ENCODE measurements around the gene MRGPRD. TPM values are rescaled to one million over a fixed set of nuclear protein-coding genes. Genes with fewer than 3 reads are reported as not detected.

MRGPRD gene
- total RNA-seq, 2 experiments from 2014 or later: not detected

DNA sequence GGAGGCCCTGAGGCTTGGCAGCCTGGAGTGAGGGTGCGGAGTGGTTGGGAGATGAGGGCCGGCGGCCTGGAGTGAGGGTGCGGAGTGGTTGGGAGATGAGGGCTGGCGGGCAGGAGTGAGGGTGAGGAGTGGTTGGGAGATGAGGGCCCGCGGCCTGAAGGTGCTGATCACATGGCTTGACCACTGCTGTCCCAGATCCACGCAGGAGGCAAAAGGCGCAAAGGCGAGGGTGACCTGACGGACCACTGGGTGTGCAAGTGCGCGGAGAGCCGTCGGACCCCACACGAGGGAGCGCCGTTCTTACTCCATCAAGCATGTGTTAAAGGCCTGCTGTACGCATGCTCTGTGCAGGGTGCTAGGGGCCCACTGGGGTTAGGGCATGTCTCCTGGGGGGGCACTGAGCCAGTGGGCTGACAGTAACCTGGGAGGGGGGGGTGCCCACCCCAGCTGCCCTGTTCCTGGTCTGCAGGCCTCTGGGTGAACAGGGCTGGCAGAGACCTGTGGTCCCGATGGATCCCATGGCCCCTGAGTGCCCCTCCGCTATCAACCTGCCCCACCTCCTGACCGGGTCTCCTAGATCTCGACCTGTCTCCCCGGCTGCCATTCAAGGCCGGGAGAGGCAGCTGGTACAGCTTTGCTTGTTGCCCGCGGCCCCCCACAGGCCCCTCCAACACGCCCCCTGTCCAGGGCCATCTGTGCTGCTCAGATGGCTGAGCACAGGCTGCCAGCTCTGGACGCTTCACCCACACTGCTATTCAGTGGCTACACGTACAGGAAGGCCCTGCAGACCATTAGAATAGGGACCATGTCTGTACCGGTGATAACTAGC, 21.1 kb downstream of the MRGPRD start:
- peaks cover 2% of the 10 kb centered on the region for H3K36me3 Mint-ChIP-seq (ENCODE audit: low read depth)
- intact Hi-C loops (cut with DNase I, micrococcal nuclease): loop anchor here (5.0 kb wide), 1 partner anchor 128 kb away; no protein-coding TSS in a partner anchor
- DNase-seq (no peak), ATAC-seq (no peak)
- H3K9me3 Mint-ChIP-seq (ENCODE audit: low read depth): no peaks in the 10 kb centered on the region
- no peak overlapping the region for H3K4me3 Mint-ChIP-seq
- peaks cover 13% of the 10 kb centered on the region for H3K4me1 Mint-ChIP-seq
- ChIA-PET CTCF (no interaction called here), POLR2A (no interaction called here)
- peaks cover 1% of the 10 kb centered on the region for H3K27me3 Mint-ChIP-seq
- no peak overlapping the region for H3K27ac Mint-ChIP-seq

DNA sequence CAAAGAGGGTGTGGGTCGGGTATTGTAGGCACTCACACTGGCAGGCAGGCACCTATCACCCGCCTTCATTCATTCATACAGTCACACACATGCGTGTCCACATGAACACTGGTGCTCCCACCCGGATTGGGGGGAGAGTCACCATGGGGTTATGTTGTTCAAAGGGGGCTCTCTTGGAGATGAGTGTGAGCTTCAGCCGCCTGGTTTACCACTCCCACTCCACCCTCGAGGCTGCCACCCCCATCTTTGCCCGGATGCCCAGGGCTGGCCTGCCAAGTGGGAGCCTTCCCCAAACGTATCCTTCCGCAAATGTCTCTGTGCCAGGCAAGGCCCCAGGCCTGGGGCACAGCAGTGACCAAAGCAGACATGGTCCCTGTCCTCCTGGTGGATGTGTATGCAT, 22.6 kb downstream of the MRGPRD start:
- POLR2A ChIA-PET: no interaction called here
- Mint-ChIP-seq H3K4me3 (no peak overlapping the region), H3K4me1 (peaks cover 8% of the 10 kb centered on the region), H3K27me3 (peaks cover 1% of the 10 kb centered on the region), H3K36me3 (ENCODE audit: low read depth) (peaks cover 2% of the 10 kb centered on the region), H3K27ac (no peak overlapping the region), H3K9me3 (ENCODE audit: low read depth) (no peaks in the 10 kb centered on the region)
- no peak for ATAC-seq
- intact Hi-C loops (cut with DNase I, micrococcal nuclease): loop anchor here (5.0 kb wide), 1 partner anchor 129 kb away; no protein-coding TSS in a partner anchor
- no peak for DNase-seq
- CTCF ChIA-PET: interaction anchor here (0.6 kb wide), 1 partner anchor 445 kb away, joined by 3 read pairs; no protein-coding TSS in a partner anchor

DNA sequence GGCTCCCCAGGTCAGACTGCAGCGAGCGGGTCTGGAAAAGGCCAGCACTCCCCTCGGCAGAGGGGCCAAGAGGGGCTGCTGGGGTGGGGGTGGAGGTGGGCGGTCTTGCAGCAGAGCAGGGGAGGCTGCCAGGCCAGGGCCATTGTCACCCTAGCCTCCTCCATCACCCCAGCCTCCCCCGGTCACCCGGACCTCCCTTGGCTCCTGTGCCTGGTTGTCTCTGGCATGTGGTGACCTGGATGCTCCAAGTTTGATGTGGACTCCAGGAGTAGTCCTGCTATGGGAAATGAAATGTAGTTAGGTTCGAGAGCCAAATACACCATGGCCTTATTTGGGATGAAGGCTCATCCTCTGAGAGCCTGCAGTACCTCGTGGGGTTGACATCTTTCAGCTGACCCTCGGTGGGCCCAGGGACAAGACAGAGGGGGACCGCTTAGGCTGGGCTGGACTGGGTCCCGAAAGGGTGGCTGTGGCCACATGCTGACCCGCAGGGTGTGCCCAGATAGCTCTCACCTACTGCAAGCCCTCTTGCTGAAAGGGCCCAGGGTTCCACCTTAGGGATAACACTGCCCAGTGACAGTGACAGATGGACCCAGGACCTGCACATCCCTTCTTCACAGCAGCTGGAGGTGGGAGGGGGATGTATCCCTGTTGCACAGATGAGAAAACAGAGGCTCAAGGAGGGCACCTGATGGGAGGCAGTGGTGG, 24.1 kb downstream of the MRGPRD start:
- DNase-seq (no peak), ATAC-seq (no peak)
- H3K4me3 Mint-ChIP-seq: no peak overlapping the region
- no peak overlapping the region for H3K27ac Mint-ChIP-seq
- H3K27me3 Mint-ChIP-seq: peaks cover 1% of the 10 kb centered on the region
- ChIA-PET CTCF (interaction anchor here (0.6 to 0.7 kb wide), 4 partner anchors 22 to 825 kb away, joined by 3 read pairs; no protein-coding TSS in a partner anchor), POLR2A (no interaction called here)
- H3K36me3 Mint-ChIP-seq (ENCODE audit: low read depth): no peaks in the 10 kb centered on the region
- no peaks in the 10 kb centered on the region for H3K4me1 Mint-ChIP-seq
- intact Hi-C loops (cut with DNase I, micrococcal nuclease): loop anchor here (5.0 kb wide), 1 partner anchor 131 kb away; no protein-coding TSS in a partner anchor
- H3K9me3 Mint-ChIP-seq (ENCODE audit: low read depth): no peaks in the 10 kb centered on the region

DNA sequence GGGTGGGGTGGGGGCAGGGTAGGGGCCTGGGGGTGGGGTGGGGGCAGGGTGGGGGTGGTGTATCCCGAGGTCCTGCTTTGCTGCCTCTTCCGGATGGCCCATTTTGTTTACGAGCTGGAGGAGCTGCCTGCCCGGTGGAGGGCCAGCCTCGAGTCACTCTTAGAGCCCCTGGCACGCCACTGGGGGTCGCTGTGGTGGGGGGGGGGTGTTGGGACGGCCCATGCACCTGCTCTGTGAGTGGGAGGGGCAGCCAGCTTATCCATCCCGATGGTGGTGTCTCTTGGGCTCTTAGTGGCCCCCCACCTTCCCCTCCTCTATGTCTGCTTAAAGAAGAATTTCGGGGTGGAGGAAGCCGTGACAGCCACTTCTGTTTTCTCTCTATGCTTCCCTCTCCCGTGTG, 24.6 kb downstream of the MRGPRD start:
- Mint-ChIP-seq H3K4me1 (no peaks in the 10 kb centered on the region), H3K9me3 (ENCODE audit: low read depth) (no peaks in the 10 kb centered on the region), H3K27me3 (peaks cover 1% of the 10 kb centered on the region), H3K4me3 (no peak overlapping the region), H3K36me3 (ENCODE audit: low read depth) (no peaks in the 10 kb centered on the region), H3K27ac (no peak overlapping the region)
- CTCF ChIA-PET: interaction anchor here (0.6 kb wide), 2 partner anchors 22 to 108 kb away, joined by 3 read pairs; no protein-coding TSS in a partner anchor
- DNase-seq: peak; percentile 52
- ATAC-seq: peak; percentile 51
- POLR2A ChIA-PET: no interaction called here
- intact Hi-C loops (cut with DNase I, micrococcal nuclease): loop anchor here (5.0 kb wide), 1 partner anchor 131 kb away; no protein-coding TSS in a partner anchor

DNA sequence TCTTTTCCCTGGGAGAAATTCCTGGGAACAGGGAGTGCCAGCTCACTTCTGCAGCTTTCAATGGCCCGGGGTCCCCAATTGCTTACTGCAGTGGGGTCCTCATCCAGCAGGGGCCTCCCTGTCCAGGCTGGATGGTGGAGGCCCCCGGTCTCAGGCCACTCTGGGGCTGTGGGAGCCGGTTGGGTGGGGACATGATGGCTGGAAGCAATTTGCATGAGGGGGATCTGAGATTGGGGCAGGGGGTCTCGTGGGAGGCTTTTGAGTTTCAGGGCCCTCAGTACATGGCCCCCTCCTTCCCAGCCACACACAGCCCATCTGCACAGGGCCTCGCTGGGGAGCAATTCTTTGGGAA, 25.2 kb downstream of the MRGPRD start:
- intact Hi-C loops (cut with DNase I, micrococcal nuclease): loop anchor here (5.0 kb wide), 1 partner anchor 132 kb away; no protein-coding TSS in a partner anchor
- Mint-ChIP-seq H3K4me1 (no peaks in the 10 kb centered on the region), H3K27me3 (peaks cover 1% of the 10 kb centered on the region), H3K4me3 (no peak overlapping the region), H3K36me3 (ENCODE audit: low read depth) (no peaks in the 10 kb centered on the region), H3K9me3 (ENCODE audit: low read depth) (no peaks in the 10 kb centered on the region), H3K27ac (no peak overlapping the region)
- no peak for DNase-seq
- ChIA-PET POLR2A (no interaction called here), CTCF (interaction anchor here (0.6 kb wide), 1 partner anchor 107 kb away, joined by 3 read pairs; no protein-coding TSS in a partner anchor)
- no peak for ATAC-seq

DNA sequence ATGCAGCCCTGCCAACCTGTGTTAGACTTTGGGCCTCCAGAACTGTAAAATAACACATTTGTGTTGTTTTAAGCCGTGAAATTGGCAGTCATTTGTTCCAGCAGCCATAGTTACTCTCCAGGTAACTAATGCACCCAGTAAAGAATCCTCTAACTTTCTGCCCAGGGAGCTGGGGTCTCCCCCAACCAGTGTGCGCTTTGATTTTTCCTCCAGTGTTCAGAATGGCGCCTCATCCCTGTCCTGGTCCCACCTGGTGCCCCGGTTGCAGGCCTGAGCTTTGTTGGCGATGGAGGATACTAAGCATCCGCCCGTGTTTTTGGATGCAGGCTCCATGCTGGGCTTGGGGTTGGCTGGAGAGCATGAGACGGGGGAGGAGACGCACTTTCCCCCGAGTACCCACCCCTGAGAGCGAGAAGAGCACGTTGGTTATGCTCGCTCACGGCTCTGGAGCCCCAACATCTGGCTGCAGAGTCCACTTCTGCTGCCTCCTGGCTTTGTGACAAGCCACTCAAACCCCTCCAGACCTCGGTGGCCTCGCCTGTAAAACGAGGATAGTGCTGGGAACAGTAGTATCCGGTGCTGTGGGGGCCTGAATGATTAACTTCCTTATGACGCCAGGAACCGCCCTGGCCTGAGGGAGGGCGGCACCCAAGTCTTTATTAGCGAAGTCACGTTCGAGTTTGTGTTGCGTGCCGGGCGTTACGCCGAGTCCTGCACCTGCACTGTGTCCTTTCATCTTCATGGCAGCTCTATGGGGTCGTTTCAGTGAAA, 25.8 kb downstream of the MRGPRD start:
- H3K27ac Mint-ChIP-seq: no peak overlapping the region
- H3K27me3 Mint-ChIP-seq: peaks cover 1% of the 10 kb centered on the region
- no peak overlapping the region for H3K4me3 Mint-ChIP-seq
- DNase-seq: no peak
- intact Hi-C loops (cut with DNase I, micrococcal nuclease): loop anchor here (5.0 kb wide), 1 partner anchor 132 kb away; no protein-coding TSS in a partner anchor
- no peaks in the 10 kb centered on the region for H3K36me3 Mint-ChIP-seq (ENCODE audit: low read depth)
- POLR2A ChIA-PET: no interaction called here
- no peaks in the 10 kb centered on the region for H3K9me3 Mint-ChIP-seq (ENCODE audit: low read depth)
- ATAC-seq: no peak
- CTCF ChIA-PET: interaction anchor here (0.7 kb wide), 1 partner anchor 48 kb away, joined by 3 read pairs; no protein-coding TSS in a partner anchor
- no peaks in the 10 kb centered on the region for H3K4me1 Mint-ChIP-seq

DNA sequence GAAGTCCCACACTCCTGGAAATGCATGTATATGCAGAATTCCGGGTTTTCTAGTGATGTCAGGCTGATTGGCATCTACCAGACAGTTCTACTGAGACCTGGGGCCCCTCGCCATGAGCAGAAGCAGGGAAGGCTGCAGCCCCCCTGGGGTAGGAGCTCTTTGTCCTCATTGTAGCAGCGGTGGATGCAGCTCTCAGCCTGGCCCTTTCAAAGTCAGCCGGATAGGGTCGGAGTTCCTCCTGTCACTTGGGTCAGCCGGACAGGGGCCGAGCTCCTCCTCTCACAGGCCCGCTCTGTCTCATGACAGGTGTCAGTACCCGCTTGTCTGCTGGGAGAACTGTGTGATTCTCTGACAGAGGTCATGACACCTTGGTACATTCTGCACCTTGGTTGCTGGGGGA, 30.0 kb downstream of the MRGPRD start:
- no peak for ATAC-seq

DNA sequence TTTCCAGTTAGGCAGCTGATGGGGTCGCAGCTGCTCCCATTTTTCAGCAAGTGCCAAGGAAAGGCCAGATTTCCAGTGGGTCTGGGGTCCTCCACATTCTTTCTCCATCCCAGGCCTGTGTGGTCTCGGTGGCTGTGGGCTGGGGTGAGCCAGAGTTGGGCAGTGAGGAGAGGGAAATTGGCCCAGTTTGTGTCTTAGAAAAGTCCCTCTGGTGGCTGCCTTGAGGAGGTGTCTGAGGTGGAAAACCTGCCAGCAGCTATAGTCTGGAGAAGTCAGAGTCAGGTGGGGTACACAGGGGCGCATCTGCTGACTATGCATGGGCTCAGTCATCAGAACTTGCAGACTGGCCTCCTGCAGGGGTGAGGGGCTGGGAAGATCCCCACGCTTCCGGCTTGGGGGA, 30.5 kb downstream of the MRGPRD start:
- Mint-ChIP-seq H3K36me3 (ENCODE audit: low read depth) (no peaks in the 10 kb centered on the region), H3K9me3 (ENCODE audit: low read depth) (no peaks in the 10 kb centered on the region), H3K4me3 (no peak overlapping the region), H3K27me3 (peaks cover under 1% of the 10 kb centered on the region), H3K4me1 (peaks cover 4% of the 10 kb centered on the region), H3K27ac (no peak overlapping the region)
- intact Hi-C loops (cut with DNase I, micrococcal nuclease): no loop called here
- no peak for DNase-seq
- ATAC-seq: no peak
- POLR2A ChIA-PET: interaction anchor here (0.6 kb wide), 1 partner anchor 112 kb away, joined by 3 read pairs; no protein-coding TSS in a partner anchor
- CTCF ChIA-PET: interaction anchor here (0.7 to 1.3 kb wide), 2 partner anchors 120 to 331 kb away, joined by 3 read pairs; no protein-coding TSS in a partner anchor

More for the DNA sequence above, 30.0 kb downstream of the MRGPRD start:
- Mint-ChIP-seq H3K9me3 (ENCODE audit: low read depth) (no peaks in the 10 kb centered on the region), H3K36me3 (ENCODE audit: low read depth) (no peaks in the 10 kb centered on the region), H3K4me3 (no peak overlapping the region), H3K27ac (no peak overlapping the region), H3K27me3 (peaks cover 1% of the 10 kb centered on the region), H3K4me1 (peaks cover 4% of the 10 kb centered on the region)
- ChIA-PET POLR2A (no interaction called here), CTCF (interaction anchor here (0.5 kb wide), 1 partner anchor 719 kb away, joined by 4 read pairs; no protein-coding TSS in a partner anchor)
- DNase-seq: no peak
- intact Hi-C loops (cut with DNase I, micrococcal nuclease): no loop called here

DNA sequence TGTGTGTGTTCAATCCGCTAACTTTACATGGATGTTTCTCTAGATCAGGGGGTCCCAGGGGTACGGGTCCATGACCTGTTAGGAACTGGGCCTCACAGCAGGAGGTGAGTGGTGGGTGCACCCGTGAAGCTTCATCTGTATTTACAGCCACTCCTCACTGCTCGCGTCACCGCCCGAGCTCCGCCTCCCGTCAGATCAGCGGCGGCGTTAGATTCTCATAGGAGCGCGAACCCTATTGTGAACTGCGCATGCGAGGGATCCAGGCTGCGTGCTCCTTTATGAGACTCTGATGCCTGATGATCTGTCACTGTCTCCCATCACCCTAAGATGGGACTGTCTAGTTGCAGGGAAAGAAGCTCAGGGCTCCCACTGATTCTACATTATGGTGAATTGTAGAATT, 31.9 kb downstream of the MRGPRD start:
- POLR2A ChIA-PET: interaction anchor here (0.6 kb wide), 1 partner anchor 72 kb away, joined by 3 read pairs; no protein-coding TSS in a partner anchor
- no peak for ATAC-seq
- no peaks in the 10 kb centered on the region for H3K27me3 Mint-ChIP-seq

DNA sequence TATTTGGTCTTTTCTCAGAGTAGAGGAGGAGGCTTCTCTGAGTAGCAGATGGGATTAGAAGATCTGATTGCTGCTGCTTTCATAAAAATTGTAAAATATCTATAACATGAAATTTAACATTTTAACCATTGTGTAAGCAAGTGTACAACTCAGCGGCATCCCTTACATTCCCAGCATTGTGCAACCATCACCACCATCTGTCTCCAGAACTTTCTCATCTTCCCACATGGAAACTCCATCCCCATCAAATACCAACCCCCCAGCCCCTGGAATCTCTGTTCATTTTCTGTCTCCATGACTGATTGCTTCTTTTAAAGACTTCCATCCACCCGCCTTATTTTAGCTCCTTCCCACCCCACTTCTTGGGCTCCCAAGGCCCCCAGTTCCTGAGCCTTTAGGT, 32.3 kb downstream of the MRGPRD start:
- no peak overlapping the region for H3K27ac Mint-ChIP-seq
- H3K4me3 Mint-ChIP-seq: no peak overlapping the region
- DNase-seq: no peak
- no peaks in the 10 kb centered on the region for H3K36me3 Mint-ChIP-seq (ENCODE audit: low read depth)
- H3K27me3 Mint-ChIP-seq: no peaks in the 10 kb centered on the region
- ChIA-PET CTCF (no interaction called here), POLR2A (no interaction called here)
- intact Hi-C loops (cut with DNase I, micrococcal nuclease): no loop called here
- peaks cover 4% of the 10 kb centered on the region for H3K4me1 Mint-ChIP-seq
- no peak for ATAC-seq
- no peaks in the 10 kb centered on the region for H3K9me3 Mint-ChIP-seq (ENCODE audit: low read depth)

More for the DNA sequence above, 31.9 kb downstream of the MRGPRD start:
- intact Hi-C loops (cut with DNase I, micrococcal nuclease): no loop called here
- H3K4me1 Mint-ChIP-seq: peaks cover 4% of the 10 kb centered on the region
- H3K27ac Mint-ChIP-seq: no peak overlapping the region
- H3K4me3 Mint-ChIP-seq: no peak overlapping the region
- CTCF ChIA-PET: interaction anchor here (1.3 kb wide), 1 partner anchor 333 kb away, joined by 3 read pairs; no protein-coding TSS in a partner anchor
- DNase-seq: no peak
- no peaks in the 10 kb centered on the region for H3K36me3 Mint-ChIP-seq (ENCODE audit: low read depth)
- no peaks in the 10 kb centered on the region for H3K9me3 Mint-ChIP-seq (ENCODE audit: low read depth)

DNA sequence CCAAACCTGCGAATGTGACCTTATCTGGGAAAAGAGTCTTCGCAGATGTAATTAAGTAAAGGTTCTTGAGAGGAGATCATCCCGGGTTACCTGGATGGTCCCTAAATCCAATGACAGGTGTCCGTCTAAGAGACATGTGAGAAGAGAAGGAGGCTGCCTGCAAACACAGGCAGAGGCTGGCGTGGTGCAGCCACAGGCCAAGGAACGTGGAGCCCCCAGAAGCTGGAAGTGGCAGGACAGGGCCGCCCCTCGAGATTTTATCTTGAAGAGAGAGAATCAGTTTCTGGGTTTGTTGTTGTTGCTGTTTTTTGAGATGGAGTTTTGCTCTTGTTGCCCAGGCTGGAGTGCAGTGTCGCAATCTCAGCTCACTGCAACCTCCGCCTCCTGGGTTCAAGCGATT, 33.6 kb downstream of the MRGPRD start:
- no peak overlapping the region for H3K27ac Mint-ChIP-seq

More for the DNA sequence above, 33.6 kb downstream of the MRGPRD start:
- Mint-ChIP-seq H3K9me3 (ENCODE audit: low read depth) (no peaks in the 10 kb centered on the region), H3K36me3 (ENCODE audit: low read depth) (no peaks in the 10 kb centered on the region), H3K27me3 (no peaks in the 10 kb centered on the region), H3K4me1 (peaks cover 4% of the 10 kb centered on the region), H3K4me3 (no peak overlapping the region)
- ChIA-PET POLR2A (no interaction called here), CTCF (interaction anchor here (0.7 kb wide), 1 partner anchor 67 kb away, joined by 3 read pairs; no protein-coding TSS in a partner anchor)
- DNase-seq: no peak
- ATAC-seq: no peak
- intact Hi-C loops (cut with DNase I, micrococcal nuclease): no loop called here

All from activated CD4-positive, alpha-beta T cell treated with anti-CD3 and anti-CD28 coated beads for 36 hours (primary cell).